Measurements from ENCODE around the gene MPZL3.

- TF ChIP-seq CTCF (IDR thresholded peaks at IDR 0.05; ENCODE audit: poor library complexity, severe bottlenecking): no peak
- no peak for TF ChIP-seq EZH2 (IDR thresholded peaks at IDR 0.05; ENCODE audit: borderline replicate concordance, insufficient read depth, low read length, poor library complexity, severe bottlenecking)
These were observed 31.7 kb upstream of the MPZL3 start for GRCh38 chr11:118283756-118284350.

Data from neural cell (in vitro differentiated cells).